ENCODE data around the gene ASB18. TPM values are rescaled to one million over a fixed set of nuclear protein-coding genes. Genes with fewer than 3 reads are reported as not detected.

The ASB18 gene
- polyA plus RNA-seq, 4 donors: 0.06 to 0.36 (median 0.09) TPM; not detected in 1

- DNase-seq (ENCODE audit: low read depth in 4 of 4, low spot score in 2 of 4): no peak
These were observed 22.1 kb downstream of the ASB18 start for GRCh38 chr2:236242057-236242495.

- DNase-seq (ENCODE audit: low read depth in 4 of 4, low spot score in 2 of 4): no peak
These were observed 22.8 kb downstream of the ASB18 start for GRCh38 chr2:236241181-236242056.

GRCh38 chr2:236240228-236240990 lies 23.8 kb downstream of the ASB18 start:
- no peak for DNase-seq (ENCODE audit: low read depth in 4 of 4, low spot score in 2 of 4)

GRCh38 chr2:236239276-236240065 lies 24.7 kb downstream of the ASB18 start:
- DNase-seq (ENCODE audit: low read depth in 4 of 4, low spot score in 2 of 4): no peak

- no peak for DNase-seq (ENCODE audit: low read depth in 4 of 4, low spot score in 2 of 4)
These were observed 25.5 kb downstream of the ASB18 start for GRCh38 chr2:236238751-236239150.

- no peak for DNase-seq (ENCODE audit: low read depth in 4 of 4, low spot score in 2 of 4)
These were observed 26.6 kb downstream of the ASB18 start for GRCh38 chr2:236237468-236238190.

- DNase-seq (ENCODE audit: low read depth in 4 of 4, low spot score in 2 of 4): no peak
These were observed 27.4 kb downstream of the ASB18 start for GRCh38 chr2:236236559-236237452.

- DNase-seq (ENCODE audit: low read depth in 4 of 4, low spot score in 2 of 4): no peak
These were observed 35.0 kb downstream of the ASB18 start for GRCh38 chr2:236229186-236229585.

GRCh38 chr2:236223675-236224074 lies 40.5 kb downstream of the ASB18 start:
- no peak for DNase-seq (ENCODE audit: low read depth in 4 of 4, low spot score in 2 of 4)

- DNase-seq (ENCODE audit: low read depth in 4 of 4, low spot score in 2 of 4): no peak
These were observed 42.4 kb downstream of the ASB18 start for GRCh38 chr2:236221798-236222197.

GRCh38 chr2:236219411-236219810 lies 44.8 kb downstream of the ASB18 start:
- DNase-seq (ENCODE audit: low read depth in 4 of 4, low spot score in 2 of 4): no peak

- DNase-seq (ENCODE audit: low read depth in 4 of 4, low spot score in 2 of 4): no peak
These were observed 46.3 kb downstream of the ASB18 start for GRCh38 chr2:236217926-236218325.

- no peak for DNase-seq (ENCODE audit: low read depth in 4 of 4, low spot score in 2 of 4)
These were observed 47.5 kb downstream of the ASB18 start for GRCh38 chr2:236216711-236217110.

- DNase-seq (ENCODE audit: low read depth in 4 of 4, low spot score in 2 of 4): no peak
These were observed 48.4 kb downstream of the ASB18 start for GRCh38 chr2:236215761-236216333.

- no peak for DNase-seq (ENCODE audit: low read depth in 4 of 4, low spot score in 2 of 4)
These were observed 49.0 kb downstream of the ASB18 start for GRCh38 chr2:236215196-236215595.

GRCh38 chr2:236214376-236214995 lies 49.7 kb downstream of the ASB18 start:
- no peak for DNase-seq (ENCODE audit: low read depth in 4 of 4, low spot score in 2 of 4)

- DNase-seq (ENCODE audit: low read depth in 4 of 4, low spot score in 2 of 4): no peak
These were observed 52.9 kb downstream of the ASB18 start for GRCh38 chr2:236211296-236211695.

- no peak for DNase-seq (ENCODE audit: low read depth in 4 of 4, low spot score in 2 of 4)
These were observed 53.7 kb downstream of the ASB18 start for GRCh38 chr2:236210536-236210935.

All from left renal cortex interstitium (tissue), 4 donors.